ENCODE results near the gene RPL19. TPM values are rescaled to one million over a fixed set of nuclear protein-coding genes. Genes with fewer than 3 reads are reported as not detected.

The RPL19 gene
- total RNA-seq: 1,000 to 10,000 TPM; 1,458 to 1,831 TPM

DNA sequence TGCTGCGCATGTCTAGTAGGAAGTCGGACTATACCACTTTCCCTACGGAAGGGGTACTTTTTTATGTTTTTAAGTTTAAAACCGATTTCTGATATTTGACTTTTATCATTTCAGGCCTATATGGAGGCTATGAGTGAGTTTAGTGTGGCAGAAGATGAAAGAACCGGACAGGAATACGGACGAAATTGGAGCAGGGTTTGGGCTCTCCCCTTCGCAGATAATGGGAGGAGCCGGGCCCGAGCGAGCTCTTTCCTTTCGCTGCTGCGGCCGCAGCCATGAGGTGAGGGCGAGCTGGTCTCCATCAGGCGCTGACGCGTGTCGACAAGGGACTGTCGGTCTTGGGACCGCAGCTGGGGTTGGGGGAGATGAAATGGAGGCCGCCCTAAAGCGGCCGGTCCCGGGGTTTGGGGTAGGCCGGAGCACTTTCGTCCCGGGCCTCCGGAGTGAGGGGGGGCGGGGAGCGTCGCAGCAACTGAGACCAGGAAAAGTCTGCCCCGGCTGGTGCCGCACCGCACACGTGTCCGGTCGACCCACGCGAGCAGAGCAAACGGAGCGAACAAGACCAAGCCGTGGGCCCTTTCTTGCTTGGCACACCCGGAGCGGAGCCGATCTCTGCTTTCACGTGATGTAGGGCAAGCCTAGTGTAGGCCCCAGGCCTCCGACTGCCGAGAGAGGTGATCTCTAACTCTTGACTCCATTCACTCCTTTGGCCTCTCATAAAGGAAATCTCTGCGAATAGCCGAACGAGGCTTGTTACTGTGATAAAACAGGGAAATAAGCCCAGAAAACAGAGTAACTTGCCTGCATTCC lies at the start of gene RPL19:
TSS of gene RPL19 (plus strand) at position 214 of the 810 bp plus-strand sequence. CDS start at position 276, 62 bp downstream.
- Histone ChIP-seq H3K4me3 (peak within 1 kb of the TSS; percentile 92 to 96), H3K9me3 (no peaks in the 10 kb centered on the region), H3K4me1 (peaks cover 0 to 41% of the 10 kb centered on the region in 2 donors), H3K27ac (peak within 1 kb of the TSS; percentile 93 to 96), H3K36me3 (peaks cover 41% of the 10 kb centered on the region), H3K27me3 (no peaks in the 10 kb centered on the region)
- TF ChIP-seq, protein P1, sequence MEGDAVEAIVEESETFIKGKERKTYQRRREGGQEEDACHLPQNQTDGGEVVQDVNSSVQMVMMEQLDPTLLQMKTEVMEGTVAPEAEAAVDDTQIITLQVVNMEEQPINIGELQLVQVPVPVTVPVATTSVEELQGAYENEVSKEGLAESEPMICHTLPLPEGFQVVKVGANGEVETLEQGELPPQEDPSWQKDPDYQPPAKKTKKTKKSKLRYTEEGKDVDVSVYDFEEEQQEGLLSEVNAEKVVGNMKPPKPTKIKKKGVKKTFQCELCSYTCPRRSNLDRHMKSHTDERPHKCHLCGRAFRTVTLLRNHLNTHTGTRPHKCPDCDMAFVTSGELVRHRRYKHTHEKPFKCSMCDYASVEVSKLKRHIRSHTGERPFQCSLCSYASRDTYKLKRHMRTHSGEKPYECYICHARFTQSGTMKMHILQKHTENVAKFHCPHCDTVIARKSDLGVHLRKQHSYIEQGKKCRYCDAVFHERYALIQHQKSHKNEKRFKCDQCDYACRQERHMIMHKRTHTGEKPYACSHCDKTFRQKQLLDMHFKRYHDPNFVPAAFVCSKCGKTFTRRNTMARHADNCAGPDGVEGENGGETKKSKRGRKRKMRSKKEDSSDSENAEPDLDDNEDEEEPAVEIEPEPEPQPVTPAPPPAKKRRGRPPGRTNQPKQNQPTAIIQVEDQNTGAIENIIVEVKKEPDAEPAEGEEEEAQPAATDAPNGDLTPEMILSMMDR (IDR thresholded peaks at IDR 0.05): no peak
- peak; percentile 81 for DNase-seq (ENCODE audit: low spot score)

DNA sequence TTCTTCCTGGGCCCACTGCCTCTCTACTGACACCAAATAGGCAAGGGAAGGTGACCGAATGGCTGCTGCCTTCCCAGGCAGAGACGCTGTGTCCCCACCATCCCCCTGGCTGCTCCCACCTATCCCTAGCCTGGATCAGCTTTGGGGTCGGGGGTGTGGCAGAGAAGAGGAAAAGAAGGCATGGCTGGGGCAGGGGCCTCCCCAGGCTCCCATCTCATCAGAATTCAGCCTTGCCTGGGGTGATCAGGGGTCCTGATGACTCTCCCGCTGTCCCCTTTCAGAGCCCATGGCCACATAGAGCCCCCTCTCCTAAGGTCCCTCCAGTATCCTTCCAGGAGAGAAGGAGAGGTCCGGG lies 49.3 kb upstream of the RPL19 start:
- DNase-seq (ENCODE audit: low spot score): no peak
- peaks cover 0 to 4% of the 10 kb centered on the region in 2 donors for H3K27me3 ChIP-seq
- TF ChIP-seq, protein P1 (IDR thresholded peaks at IDR 0.05): no peak
- H3K4me3 ChIP-seq: peak overlapping the region; percentile 46 to 89
- H3K4me1 ChIP-seq: peaks cover 0 to 18% of the 10 kb centered on the region in 2 donors
- H3K9me3 ChIP-seq: no peaks in the 10 kb centered on the region
- H3K27ac ChIP-seq: peak overlapping the region; percentile 96 to 99
- H3K36me3 ChIP-seq: no peaks in the 10 kb centered on the region

DNA sequence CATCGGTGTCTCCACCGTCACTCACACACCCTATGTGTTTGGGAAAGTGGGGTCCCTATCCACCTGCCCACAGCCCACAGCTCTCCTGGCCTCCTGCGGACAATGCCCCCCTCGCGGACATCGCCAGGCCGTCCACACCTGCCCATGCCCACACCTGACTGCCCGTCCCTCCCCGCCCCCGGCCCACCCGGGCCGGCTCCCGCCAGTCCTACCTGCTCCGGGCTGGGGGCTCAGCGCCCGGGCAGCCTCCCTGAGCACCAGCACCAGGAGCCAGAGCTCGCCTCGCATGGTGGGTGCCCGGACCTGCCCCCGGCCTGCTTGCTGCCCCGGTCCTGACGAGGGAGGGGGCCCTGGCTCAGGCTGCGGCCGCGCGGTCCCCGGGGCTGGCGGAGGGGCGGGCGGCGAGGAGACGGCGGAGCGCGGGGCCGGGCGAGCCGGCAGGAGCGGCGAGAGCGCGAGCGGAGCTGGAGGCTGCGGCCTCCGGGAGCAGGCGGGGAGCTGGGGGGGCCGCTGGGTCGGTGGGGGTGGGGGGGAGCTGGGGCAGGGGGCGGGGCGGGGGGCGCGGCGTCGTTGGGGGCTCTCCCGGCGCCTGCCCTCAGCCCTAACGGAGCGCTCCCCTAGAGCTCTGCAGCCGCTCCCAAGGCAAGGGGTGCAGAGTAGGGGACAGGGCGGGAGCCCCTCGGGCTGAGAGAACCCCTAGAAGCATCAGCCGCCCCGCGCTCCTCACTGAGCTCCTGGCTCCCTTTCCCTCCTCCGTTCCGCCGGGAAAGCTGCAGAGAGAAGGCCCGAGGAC lies 48.7 kb upstream of the RPL19 start, which contains the start of gene PLXDC1:
TSS of gene PLXDC1 (minus strand) at position 488 of the 793 bp plus-strand sequence. CDS start at position 288, 200 bp downstream.
- peak within 1 kb of the TSS; percentile 96 to 99 for H3K27ac ChIP-seq
- no peaks in the 10 kb centered on the region for H3K9me3 ChIP-seq
- DNase-seq (ENCODE audit: low spot score): no peak
- peaks cover 0 to 18% of the 10 kb centered on the region in 2 donors for H3K4me1 ChIP-seq
- TF ChIP-seq, protein P1 (IDR thresholded peaks at IDR 0.05): no peak
- H3K36me3 ChIP-seq: no peaks in the 10 kb centered on the region
- H3K4me3 ChIP-seq: peak within 1 kb of the TSS; percentile 89 to 93
- H3K27me3 ChIP-seq: peaks cover 0 to 4% of the 10 kb centered on the region in 2 donors

DNA sequence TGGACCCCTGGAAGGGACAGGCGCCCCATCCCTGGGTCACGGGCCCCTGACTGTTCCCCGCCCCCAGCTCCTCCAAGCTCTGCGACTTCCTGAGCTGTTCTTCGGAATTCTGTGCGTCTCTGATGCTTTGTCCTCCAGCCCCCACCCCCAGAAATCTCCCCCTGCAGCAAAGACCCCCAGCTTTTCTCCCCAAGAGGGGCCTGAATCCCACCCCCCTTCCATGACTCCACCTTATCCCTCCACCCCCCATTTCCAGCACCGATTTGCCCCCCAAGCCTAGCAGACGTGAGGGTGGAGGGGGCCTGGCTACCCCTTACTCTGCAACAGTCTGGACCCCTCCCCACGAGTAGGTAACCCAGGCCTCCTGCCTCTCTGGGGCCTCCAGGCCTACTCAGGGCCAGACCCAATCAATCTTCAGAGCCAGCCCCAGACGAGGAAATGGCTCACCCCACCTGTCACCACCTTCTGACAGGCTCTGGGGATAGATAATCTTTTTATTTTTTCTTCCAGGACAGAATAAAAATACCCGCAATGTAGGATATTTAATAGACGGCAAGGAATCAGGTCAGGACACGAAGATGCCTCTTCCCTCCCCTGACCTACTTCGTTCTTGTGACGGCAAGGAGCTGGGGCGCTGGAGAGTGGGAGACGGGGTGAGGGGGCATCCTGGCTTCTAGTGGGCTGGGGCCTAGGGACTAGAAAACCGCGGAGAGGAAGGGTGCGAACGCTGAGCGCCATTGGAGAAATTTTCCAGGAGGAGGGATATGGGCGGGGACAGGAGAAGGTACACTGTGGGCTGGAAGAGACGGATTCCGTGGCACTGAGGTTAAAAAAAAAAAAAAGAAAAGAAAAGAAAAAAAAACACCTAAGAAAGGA lies 47.9 kb upstream of the RPL19 start:
- H3K9me3 ChIP-seq: no peaks in the 10 kb centered on the region
- H3K4me3 ChIP-seq: peak overlapping the region; percentile 89 to 93
- H3K4me1 ChIP-seq: peaks cover 0 to 18% of the 10 kb centered on the region in 2 donors
- H3K27ac ChIP-seq: peak overlapping the region; percentile 96 to 99
- peaks cover 0 to 4% of the 10 kb centered on the region in 2 donors for H3K27me3 ChIP-seq
- DNase-seq (ENCODE audit: low spot score): no peak
- H3K36me3 ChIP-seq: no peaks in the 10 kb centered on the region
- TF ChIP-seq, protein P1 (IDR thresholded peaks at IDR 0.05): no peak

DNA sequence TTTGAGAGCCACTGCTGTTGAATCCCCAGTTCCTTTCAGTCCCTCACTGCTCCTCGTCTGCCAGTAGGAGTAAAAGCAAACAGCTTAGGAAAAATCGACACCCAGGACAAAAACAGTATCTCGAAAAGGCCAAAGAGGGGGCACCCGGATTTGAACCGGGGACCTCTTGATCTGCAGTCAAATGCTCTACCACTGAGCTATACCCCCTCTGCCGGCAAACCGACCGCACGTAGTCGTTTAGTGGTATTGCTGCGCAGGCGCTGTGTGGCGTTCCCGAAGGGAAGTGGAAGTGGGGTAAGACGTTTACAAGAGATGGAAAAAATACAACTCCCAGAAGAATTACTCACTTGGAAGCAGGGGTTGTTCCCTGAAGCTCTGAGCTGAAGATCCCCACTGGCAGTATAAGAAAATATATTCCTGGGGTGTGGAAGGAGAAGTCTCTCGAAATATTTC lies 46.5 kb upstream of the RPL19 start:
- peaks cover 0 to 18% of the 10 kb centered on the region in 2 donors for H3K4me1 ChIP-seq
- TF ChIP-seq, protein P1 (IDR thresholded peaks at IDR 0.05): no peak

More for the DNA sequence above, 46.5 kb upstream of the RPL19 start:
- Histone ChIP-seq H3K9me3 (no peaks in the 10 kb centered on the region), H3K4me3 (peak overlapping the region; percentile 89 to 93), H3K27me3 (peaks cover 0 to 4% of the 10 kb centered on the region in 2 donors), H3K27ac (peak overlapping the region; percentile 96 to 99), H3K36me3 (no peaks in the 10 kb centered on the region)
- peak; percentile 98 for DNase-seq (ENCODE audit: low spot score)
